Measurements from ENCODE around the gene MRPL54.

Gene MRPL54

DNA sequence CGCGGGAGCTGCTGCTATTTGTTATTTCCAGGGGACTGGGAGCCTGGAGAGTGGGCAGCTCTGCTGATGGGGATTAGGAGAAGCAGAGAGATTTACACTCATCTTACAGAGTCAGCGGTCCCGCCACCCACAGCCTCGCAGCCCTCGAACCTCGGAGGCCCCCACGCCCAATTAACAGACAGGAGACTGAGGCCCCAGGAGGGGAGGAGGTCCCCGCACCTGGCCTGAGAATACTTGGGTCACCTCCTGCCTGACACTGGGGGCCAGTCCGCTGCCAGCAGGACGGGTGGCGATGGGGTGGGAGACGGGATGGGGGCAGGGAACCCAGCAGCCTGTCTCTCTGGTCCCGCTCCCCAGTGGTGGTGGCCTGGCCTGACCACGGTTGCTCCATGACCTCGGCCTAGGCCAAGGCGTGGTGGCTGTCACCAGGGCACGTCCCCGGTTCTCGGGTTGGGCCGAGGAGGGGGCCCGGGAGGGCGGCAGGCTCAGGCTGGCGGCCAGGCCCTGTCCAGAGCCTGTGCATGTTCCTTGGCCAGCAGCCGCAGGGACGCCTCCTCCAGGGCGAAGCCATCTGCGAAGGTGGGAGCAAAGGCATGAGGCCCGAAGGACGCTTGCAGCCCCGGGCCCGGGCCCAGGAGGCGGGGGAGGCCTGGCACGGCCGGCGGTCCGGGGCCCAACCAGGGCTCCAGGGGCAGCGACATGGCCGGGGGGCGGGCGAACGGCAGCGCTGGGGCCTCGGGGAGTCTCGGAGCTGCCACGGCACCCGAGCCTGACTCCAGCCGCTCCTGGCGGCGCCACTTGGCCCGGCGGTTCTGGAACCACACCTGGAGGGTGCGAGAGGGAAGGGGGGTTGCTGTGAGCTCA, 7.9 kb downstream of the MRPL54 start:
- DNase-seq (ENCODE audit: low spot score), result no peak

DNA sequence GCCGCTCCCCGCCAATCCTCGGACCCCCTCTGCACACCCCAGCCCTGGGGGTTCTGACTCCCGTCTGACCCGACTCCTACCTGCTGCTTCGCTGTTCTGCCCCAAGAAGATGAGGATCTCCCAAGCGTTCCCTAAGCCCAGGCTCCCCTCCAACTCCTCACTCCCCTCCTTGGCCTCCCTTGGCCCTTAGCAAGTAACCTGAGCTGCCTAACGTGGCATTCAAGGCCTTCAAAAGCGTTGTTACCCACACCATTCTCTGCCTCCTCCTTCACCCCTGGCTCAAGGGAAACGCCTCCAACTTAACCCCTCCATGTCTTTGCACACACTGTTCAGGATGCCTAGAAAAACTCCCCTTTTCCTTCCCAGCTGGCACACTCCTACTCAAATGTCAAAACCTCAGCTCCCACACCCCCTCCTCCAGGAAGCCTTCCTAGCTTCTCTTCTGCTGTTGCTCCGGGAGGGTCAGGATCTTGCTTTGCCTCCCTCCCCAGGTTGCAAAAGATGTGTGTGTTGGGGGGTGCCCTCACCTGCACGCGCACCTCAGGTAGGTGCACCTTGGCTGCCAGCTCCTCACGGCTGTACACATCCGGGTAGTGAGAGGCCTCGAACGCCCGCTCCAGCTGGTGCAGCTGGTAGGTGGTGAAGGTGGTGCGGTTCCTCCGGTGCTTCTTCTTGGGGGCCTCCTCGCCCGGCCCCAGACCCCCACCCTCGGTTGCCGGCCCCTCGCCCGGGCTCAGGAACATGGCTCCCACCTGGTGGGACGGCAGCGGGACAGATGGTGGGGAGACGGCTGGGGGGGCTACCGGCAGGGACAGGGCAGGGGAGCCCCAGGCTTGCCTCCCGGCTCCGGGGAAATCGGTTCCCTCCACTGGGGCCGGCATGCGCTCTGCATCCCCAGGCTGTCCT, 8.8 kb downstream of the MRPL54 start:
- DNase-seq (ENCODE audit: low spot score), result no peak

DNA sequence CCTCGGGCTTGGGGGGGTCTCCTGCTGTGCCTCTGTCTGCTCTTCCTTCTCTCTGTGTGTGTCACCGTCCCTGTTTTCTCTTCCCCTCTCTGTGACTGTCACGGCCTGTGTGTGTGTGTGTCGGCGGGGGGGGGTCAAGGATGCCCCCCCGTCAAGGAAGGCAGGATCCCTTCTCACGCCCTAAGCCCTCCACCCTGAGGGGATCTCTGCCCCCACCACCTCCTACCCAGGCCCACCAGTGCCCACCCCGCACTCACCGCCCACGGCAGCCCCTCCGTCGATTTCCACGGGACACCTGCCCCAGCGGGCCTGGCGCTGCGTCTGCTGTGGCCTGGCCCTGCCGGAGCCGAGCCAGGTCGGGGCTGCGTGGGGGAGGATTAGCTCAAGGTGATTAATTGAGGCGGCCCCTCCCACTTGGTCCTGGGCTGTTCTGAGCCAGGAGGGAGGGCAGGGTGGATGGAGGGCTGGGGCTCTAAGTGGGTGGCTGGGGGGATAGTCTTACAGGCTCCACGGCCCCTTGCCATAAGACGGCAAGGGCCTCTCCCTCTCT, 9.5 kb downstream of the MRPL54 start, which contains the start of gene RAX2:
RAX2 (minus strand) TSS at position 323 of the 550 bp plus-strand sequence. CDS start 486 bp downstream, outside the sequence.
- DNase-seq (ENCODE audit: low spot score), result no peak

DNA sequence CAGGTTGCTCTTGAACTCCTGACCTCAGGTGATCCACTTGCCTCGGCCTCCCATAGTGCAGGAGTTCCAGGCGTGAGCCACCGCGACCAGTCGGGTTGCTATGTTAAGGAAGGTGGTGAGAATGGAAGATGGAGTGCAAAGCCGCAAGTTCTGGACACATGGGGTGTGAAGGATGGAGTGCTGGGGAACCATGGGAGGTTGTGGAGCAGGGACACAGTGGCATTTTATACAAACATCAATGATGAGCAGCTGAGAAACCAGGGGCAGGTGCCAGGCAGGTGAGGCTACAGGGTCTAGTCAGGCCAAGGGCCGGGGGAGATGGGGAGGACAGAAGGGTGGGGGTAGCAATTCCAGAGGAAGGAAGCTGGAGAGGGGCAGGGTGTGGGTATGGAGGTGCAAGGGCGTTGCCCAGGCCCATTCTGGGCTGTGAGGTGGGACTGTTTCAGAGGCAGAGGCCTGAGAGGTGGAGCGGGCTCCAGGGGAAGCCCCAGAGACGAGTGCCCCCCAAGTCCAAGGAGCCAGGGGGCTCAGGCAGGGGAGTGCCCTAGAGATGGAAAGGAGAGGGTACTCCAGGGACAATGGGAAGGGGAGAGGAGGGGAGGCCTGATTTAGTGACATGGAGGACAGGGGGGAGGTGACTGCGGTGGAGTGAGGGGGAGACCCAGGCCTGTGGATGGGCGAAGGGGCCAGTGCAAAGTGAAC, 11.5 kb downstream of the MRPL54 start:
- DNase-seq (ENCODE audit: low spot score), result no peak

DNA sequence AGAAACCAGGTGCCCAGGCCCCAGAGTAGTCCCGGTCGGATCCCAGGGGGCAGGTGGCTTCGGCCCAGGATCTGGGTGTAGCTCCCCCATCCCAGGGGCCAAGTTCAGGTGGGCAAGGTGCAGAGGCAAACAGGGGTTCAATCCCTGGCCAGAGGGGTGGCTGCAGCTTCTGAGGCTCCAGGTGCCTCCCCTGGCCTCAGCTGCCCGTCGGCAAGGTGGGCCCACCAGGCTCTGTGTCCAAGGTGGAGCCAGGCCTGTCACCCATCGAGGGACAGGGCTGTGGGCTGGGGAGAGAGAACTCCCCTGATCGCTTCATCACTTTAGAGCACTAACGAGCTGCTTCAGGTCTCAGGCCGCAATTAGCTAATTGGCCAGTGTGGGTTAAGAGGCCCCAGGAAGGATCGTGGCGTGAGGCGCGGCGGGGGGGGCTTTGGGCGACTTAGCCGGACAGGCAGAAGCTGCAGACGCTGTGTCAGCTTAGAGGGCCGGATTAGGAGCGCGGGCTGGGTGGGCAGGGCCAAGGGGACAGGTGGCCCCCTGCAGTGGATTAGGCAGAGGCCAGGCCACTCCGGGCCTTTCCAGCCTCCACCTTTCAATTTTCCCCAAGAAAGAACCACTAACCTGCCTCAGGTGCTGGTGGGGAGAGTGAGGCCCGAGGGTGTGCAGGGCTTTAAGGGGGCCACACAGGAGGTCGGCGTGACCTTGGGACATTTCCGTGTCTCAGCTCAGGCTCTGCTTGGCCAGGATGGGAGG, 12.3 kb downstream of the MRPL54 start:
- DNase-seq (ENCODE audit: low spot score), result no peak

DNA sequence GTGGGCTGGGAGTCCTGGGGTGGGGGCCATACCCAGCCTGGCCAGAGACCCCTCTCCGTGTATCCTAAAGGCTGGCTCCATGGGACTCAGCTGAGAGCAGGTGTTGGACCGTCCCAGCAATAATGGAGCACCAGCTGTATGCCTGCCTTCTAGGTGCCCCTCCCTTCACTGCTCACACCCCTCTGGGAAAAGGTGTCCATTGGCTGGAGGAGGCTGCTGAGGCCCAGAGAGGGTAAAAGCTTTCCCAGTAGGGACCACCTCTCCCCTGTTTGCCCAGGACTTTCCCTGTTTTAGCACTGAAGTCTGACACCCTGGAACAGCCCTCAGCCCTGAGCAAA, 12.9 kb downstream of the MRPL54 start:
- no peak for DNase-seq (ENCODE audit: low spot score)

DNA sequence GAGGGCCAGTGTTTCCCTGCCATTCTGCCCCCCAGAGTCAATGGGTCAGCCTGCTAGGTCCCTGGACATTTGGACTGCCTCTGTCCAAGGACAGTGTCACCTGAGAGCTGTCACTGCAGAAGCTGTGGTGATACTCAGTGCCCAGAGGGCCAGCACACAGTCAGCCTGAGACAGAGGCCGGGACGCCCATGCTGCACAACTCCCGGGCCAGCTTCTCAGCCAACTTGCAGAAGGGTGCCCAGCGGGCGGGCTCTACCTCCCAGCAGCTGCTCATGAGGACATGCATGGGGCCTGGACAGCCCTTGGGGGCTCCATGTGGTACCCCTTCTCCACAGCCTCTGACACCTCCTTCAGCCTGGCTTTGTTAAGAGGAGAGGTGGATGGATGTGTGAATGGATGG, 13.3 kb downstream of the MRPL54 start:
- DNase-seq (ENCODE audit: low spot score), result no peak

DNA sequence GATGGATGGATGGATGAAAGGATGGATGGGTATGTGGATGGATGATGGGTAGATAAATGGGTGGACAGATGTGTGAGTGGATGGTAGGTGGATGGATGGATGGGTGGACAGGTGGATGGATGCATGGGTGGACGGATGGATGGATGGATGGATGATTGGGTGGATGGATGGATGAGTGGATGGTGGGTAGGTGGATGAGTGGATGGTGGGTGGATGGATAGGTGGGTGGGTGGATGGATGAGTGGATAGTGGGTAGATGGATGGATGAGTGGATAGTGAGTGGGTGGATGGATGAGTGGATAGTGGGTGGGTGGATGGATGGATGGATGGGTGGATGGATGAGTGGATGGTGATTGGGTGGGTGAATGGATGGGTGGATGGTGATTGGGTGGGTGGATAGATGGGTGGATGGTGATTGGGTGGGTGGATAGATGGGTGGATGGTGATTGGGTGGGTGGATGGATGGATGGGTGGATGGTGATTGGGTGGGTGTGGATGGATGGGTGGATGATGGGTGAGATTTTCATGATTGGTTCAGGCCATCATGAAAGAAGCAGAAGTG, 14.1 kb downstream of the MRPL54 start:
- DNase-seq (ENCODE audit: low spot score), result no peak

DNA sequence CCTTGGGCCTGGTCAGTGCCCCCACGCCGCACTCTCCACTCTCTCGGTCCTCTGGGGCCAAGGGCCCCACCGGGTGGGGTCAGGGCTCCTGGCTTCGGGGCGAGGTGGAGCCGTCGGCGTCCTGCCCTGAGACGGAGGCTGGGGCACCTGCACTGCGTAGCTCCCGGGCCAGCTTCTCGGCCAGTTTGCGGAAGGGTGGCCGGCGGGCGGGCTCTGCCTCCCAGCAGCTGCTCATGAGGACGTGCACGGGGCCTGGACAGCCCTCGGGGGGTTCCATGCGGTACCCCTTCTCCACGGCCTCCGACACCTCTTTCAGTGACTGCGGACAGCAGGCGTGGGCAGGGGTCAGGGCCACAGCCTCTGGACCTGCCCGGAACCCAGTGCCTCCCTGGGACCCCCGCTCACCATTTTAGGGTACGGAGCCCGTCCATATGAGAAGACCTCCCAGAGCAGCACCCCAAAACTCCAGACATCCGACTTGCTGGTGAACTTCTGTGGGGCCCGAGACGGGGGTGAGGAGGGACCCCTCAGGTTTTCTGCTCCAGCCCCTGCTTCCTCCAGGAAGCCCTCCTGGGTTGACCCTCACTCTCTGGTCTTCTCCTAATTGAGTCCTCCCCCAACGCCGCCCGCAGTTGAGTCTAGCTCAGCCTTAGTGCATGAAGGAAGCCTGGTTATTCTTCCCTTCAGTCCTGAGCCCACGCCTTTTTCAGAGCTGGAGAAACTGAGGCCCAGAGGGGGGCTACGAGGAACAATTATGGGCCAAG, 15.8 kb downstream of the MRPL54 start:
- DNase-seq (ENCODE audit: low spot score), result no peak

DNA sequence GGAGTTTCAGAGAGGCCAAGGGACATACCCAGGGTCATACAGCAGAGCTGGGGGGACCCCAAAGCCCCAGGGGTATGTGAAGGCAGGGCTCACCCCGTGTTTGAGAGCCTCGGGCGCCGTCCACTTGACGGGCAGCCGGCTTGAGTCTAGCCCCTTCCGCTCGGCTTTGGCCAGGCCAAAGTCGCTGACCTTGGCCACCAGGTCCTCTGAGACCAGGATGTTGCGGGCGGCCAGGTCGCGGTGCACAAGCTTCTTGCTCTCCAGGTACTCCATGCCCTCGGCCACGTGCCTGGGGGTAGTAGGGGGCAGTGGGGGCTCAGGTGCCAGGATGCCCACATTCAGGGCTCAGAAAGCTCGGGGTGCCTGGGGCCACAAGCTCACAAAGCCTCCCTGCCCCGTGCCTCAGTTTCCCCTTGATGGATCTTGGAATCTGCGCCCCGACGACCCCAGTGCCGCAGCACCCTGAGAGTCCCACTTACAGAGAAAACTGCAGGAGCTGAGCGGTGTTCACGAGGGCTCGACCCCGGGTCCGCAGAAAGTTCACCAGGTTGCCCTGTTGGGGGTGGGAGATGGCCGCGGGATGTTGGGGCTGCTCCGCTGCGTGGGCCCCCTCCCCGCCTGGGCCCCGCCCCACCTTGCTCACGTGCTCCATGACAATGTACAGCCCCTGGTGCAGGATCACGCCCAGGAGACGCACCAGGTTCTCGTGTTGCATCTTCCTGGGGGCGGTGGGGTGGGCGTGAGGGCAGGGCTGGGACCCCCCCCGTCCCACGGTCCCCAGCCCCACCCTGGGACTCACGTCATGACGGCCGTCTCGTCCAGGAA, 16.6 kb downstream of the MRPL54 start:
- DNase-seq (ENCODE audit: low spot score), result no peak

DNA sequence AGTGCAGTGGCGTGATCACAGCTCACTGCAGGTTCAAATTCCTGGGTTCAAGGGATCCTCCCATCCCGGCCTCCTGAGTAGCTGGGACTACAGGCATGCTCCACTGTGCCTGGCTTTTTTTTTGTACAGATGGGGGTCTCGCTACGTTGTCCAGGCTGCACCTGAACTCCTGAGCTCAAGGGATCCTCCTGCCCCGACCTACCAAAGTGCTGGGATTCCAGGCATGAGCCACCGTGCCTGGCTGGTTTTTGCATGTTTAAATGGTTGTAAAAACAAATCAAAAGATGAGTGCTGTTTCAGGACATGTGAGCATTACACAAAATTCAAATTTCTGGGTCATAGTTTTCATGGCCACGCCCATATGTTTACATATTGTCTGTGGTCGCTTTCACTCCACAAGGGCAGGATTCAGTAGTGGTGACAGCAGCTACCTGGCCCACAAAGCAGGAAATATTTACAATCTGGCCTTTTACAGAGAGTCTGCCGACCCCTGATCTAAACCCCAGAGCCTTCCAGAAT, 18.4 kb downstream of the MRPL54 start:
- no peak for DNase-seq (ENCODE audit: low spot score)

DNA sequence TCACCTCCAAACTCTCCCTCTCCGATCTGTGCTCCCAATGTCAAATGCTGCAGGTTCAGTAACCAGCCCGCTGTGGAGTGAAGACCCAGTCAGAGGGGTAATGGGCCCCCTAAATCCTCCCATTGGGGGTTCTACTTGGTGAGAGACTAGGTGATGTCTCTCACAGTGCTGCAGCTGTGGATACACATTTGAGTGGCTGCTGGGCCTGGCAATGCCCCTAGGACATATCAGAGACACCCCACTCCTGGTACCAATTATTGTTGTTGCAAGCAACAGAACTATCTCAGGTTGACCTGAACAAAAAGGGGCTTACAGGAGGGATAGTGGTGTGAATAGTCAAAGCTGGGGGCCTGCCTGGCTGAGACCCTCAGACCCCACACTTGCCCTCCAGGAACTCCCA, 19.1 kb downstream of the MRPL54 start:
- DNase-seq (ENCODE audit: low spot score), result no peak

DNA sequence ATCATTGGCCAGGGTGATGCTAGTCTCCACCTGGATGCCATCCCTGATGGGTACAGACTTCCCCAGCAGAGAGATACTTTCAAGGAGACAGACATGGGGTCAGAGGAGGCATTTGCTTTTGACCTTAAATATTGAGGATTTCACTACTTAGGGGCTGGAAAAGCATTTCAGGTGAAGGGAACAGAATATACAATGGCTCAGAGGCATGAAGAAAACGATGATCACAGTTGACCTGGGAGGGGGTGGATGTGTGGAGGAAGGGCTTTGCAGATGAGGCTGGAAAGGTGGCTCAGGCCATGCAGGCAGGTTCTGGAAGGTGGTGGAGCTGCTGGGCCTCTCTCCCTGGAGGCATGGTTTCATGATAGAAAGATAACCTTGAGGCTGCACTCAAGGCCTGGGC, 19.8 kb downstream of the MRPL54 start:
- DNase-seq (ENCODE audit: low spot score), result no peak

DNA sequence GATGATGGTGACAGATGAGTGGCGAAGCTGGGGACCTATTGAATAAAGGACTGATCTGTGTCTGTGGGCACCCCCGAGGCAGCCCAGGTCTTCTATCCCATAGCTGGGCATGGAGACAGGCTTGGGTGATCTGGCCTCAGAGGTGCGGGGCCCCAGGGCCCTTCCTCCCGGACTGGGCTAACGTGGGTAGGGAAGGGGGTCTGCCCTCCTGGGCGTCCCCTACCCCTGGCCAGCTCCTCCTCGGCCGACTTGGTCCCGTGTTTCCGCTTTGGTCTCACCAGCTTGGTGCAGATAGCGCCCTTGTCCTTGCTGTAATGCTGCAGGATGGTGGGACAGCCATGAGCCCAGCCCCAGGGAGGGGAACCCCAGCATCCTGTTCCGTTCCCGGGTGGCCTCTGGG, 20.4 kb downstream of the MRPL54 start:
- no peak for DNase-seq (ENCODE audit: low spot score)

DNA sequence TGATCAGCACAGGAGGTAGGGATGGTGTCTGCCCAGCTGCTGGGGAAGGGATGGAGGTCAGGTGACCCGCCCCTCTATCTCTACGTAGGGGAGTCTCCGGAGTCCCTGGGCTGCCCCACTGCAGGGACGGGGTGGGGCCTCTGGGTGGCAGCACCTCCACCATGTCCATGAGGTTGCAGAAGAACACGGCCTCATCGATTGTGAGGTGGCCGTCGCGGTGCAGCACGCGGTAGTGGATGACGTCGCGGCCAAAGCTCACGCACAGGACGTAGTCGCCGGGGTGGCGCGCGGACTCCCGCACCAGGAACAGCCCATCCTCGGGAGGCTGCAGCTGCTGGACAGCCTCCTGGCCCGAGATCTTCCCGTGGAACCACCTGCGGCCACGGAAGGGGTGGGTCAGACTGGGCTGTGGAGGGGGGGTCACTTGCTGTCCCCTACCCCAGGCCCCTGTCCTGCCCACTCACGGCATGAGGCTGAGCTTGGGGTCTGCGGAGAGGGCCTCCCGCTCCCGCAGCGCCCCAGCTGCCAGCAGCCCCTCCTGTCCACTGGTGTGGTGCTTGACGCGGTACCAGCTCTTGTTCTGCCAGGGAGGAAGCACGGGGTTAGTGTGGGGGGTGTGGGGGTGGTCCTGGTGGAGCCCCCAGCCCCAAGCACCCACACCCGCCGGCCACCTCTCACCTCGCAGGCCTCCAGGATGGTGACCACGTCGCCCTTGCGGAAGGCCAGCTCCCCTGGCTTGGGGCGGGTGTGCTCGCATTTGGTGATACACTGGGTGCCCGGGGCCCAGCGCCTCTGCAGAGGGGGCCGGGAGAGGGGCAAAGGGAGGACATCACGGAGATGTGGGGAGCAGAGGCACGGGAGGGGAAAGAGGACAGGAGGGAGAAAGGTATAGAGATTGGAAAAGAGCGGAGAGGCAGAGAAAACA, 21.4 kb downstream of the MRPL54 start:
- DNase-seq (ENCODE audit: low spot score), result no peak

DNA sequence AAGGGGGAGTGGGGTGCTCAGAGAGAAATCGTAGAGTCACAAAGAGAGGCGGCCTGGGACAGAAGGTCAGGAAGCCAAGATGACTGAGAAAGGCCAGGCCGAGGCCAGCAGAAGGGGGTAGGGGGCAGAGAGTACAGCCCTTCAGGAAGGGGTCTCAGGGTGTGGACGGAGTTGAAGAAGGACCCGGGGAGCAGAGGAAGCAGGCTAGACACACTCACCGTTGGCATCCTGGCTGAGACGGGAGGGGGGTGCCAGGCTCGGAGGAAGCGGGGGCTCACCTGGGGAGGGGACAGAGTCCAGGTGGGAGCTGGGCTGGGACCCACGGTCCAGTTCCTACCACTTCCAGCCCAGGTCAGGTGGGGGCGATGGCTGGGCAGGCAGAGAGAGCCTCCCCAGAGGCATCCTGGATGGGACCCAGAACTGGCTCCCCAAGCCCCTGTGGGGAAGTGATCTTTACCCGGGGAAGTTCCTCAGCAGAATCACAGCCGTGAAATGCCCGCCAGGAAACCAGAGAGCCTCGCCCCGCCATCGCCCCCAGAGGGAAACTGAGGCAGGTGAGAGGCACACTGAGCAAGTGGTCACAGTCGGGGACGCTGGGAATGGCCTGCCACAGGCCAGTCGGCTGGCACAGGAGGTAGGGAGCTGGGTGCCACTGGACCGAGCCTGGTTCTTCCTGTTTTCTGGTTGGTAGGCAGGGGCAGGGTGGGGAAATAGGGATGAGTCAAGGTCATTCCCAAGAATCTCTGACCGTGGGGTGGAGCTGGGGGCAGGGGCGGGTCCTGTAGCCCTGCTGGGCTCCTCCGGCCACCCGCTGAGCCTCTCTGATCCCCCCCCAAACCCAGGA, 22.3 kb downstream of the MRPL54 start:
- DNase-seq (ENCODE audit: low spot score), result no peak

DNA sequence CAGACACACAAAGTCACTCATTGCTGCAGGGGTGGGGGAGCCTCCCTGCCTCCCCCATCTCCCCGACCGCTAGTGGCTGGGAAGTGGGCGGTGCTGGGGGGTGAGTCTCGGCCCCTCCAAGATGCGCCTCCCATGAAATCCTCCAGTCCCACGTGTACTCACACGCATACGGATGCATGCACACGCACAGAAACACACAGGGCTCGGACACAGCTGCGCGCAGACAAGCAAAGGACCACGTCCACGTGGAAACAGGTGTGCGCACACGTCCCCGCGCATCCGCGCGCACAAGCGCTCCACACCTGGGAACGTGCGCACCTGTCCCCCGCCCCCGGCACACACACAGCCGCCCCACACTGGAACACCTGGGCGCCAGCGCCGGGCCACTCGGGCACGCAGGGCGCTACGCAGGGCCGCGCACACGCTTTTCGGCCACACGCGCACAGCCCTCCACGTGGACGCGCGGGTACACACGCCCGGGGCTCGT, 23.0 kb downstream of the MRPL54 start:
- DNase-seq (ENCODE audit: low spot score), result no peak
